Prostate gland (tissue), 2 donors: Measurements from ENCODE around the gene SUFU. TPM values are rescaled to one million over a fixed set of nuclear protein-coding genes. Genes with fewer than 3 reads are reported as not detected.

ENCODE experiments used
- DNase-seq: peaks from one replicate; pipeline ENCODE4 v3.0.0-alpha.2; 2019; ENCODE audit warnings: low spot score
- H3K27ac ChIP-seq, 2 donors: fragments of 200-600 bp; sonication (generic); 2 replicates each; pipeline ENCODE4 v1.5.1; 2017 to 2019
- H3K27me3 ChIP-seq: fragments of 200-600 bp; sonication (generic); replicated peaks from 2 replicates; pipeline ENCODE4 v1.5.1; 2019; ENCODE audit not compliant: insufficient read depth
- H3K36me3 ChIP-seq, 2 donors: fragments of 200-600 bp; sonication (generic); 1 replicate in 1 of 2; 2 replicates in 1 of 2; pipeline versions ENCODE4 v1.5.1 to v1.8.1; 2017 to 2019
- H3K4me1 ChIP-seq: fragments of 200-600 bp; sonication (generic); replicated peaks from 2 replicates; pipeline ENCODE4 v1.5.1; 2019
- H3K4me3 ChIP-seq, 2 donors: fragments of 200-600 bp; sonication (generic); 2 replicates each; pipeline ENCODE4 v1.5.1; 2017 to 2019
- H3K9me3 ChIP-seq: fragments of 200-600 bp; sonication (generic); 2 replicates; pipeline ENCODE4 v1.5.1; 2017
- CTCF ChIP-seq, 4 experiments: fragments of 200-600 bp in 2 of 4; fragments of 450-650 bp in 2 of 4; sonication (generic) in 2 of 4; IDR thresholded peaks; 1 replicate in 3 of 4; 2 replicates in 1 of 4; pipeline ENCODE4 v1.5.1; 2016 to 2019; ENCODE audit warnings: antibody characterized with exemption in 4 of 4, mild to moderate bottlenecking in 2 of 4, moderate library complexity in 2 of 4
- POLR2A ChIP-seq: fragments of 450-650 bp; IDR thresholded peaks from one replicate; pipeline ENCODE4 v1.6.1; 2016; ENCODE audit warnings: antibody characterized with exemption, mild to moderate bottlenecking
- POLR2AphosphoS5 ChIP-seq: sonication (generic); formaldehyde crosslinking; IDR thresholded peaks from one replicate; pipeline ENCODE4 v1.6.1; 2017; ENCODE audit warnings: antibody characterized with exemption
- WGBS: methylation state at CpG from one replicate; pipeline ENCODE4 v1.1.5; 2018; 5-methylcytosine and 5-hydroxymethylcytosine counted together
- intact Hi-C: fragments of 100-400 bp; cut with DNase I; formaldehyde crosslinking; loops from one replicate; pipeline ENCODE4 v1.14.2; 2022
- total RNA-seq, 2 donors: library from RNA; depleted of rRNA; stranded (reverse); fragments of >200 nt; gene quantifications; one replicate each; pipeline ENCODE4 v1.1.0, GENCODE V29; 2016

The SUFU gene
- total RNA-seq, 2 donors from 2014 or later = 17.4 to 20.4 TPM

DNA sequence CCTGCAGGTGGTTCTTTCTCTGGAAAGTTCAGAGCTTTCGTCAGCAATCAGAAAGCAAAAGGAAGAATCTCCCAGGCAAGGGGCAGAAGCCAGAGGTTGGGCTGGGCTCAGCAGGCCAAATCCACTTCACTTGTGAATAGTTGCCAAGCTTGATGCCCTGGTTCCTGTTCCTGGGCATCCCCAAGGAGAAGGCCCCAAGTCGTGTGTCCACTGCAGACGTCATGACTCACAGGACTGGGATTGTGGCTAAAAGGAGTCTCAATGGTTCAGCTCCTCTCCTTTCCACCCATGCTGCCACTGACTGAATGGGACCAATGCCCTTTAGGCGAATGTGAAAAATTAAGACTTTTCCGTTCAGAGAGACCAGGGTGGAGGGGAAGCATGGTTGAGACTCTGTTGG, 101.9 kb downstream of the SUFU start:
- TF ChIP-seq POLR2A (no peak), POLR2AphosphoS5 (no peak), CTCF (IDR thresholded peaks at IDR 0.05) (no peak)
- Histone ChIP-seq H3K4me3 (no peak overlapping the region), H3K27me3 (no peaks in the 10 kb centered on the region), H3K4me1 (no peaks in the 10 kb centered on the region), H3K36me3 (no peaks in the 10 kb centered on the region), H3K9me3 (no peaks in the 10 kb centered on the region), H3K27ac (no peak overlapping the region)
- no peak for DNase-seq
- WGBS = 87% methylated on average over 5 of the region's 5 CpGs
- intact Hi-C loops = no loop called here

DNA sequence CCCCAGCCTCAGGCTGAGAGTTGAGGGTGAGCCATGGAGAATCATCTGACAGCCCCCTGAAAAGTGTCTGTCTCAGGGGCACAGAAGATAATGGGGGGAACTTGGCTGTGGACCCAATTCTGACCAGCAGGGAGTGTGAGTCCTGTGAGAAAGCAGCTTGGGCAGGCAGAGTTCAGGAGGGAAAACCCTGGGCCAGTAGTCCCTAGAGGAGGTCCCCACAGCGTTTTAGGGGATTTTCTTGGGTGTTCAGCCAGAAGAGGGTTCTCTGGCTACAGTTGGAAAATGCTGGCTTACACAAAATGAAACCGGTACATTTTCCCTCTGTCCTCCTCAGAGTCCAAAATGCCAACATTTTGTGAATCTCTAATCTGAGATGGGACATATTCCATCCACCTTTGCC, 104.7 kb downstream of the SUFU start:
- Histone ChIP-seq H3K4me1 (no peaks in the 10 kb centered on the region), H3K4me3 (no peak overlapping the region), H3K27ac (no peak overlapping the region), H3K27me3 (no peaks in the 10 kb centered on the region), H3K9me3 (no peaks in the 10 kb centered on the region), H3K36me3 (no peaks in the 10 kb centered on the region)
- intact Hi-C loops = no loop called here
- TF ChIP-seq CTCF (IDR thresholded peaks at IDR 0.05) = no peak
- no peak for DNase-seq
- 46% methylated on average over 2 of the region's 2 CpGs for WGBS

DNA sequence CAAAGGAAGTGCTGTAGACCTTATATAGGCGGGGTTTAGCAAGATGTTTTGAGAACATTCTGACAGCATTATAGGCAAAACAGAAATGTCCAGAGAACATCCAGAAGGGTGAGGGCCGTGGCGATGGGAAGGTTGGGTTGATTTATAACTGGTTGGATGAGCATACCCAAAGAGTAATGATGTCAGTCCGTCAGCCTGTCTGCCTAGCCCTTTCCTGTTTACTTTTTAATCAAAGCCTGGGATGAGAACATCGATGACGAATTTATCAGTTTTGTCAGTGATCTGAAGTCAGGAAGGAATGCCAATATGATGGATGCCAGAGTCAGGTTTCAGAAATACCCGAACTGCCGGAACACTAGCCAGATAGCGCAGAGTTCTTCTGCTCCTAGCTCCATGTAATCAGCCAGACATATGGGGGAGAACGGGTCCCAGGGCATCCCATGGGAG, 106.7 kb downstream of the SUFU start:
- Histone ChIP-seq H3K27ac (no peak overlapping the region), H3K4me3 (no peak overlapping the region), H3K36me3 (no peaks in the 10 kb centered on the region), H3K27me3 (no peaks in the 10 kb centered on the region), H3K4me1 (no peaks in the 10 kb centered on the region), H3K9me3 (no peaks in the 10 kb centered on the region)
- TF ChIP-seq CTCF (IDR thresholded peaks at IDR 0.05) = no peak
- no peak for TF ChIP-seq POLR2AphosphoS5
- TF ChIP-seq POLR2A = no peak
- intact Hi-C loops = no loop called here
- no peak for DNase-seq
- 72% methylated on average over 10 of the region's 10 CpGs for WGBS

DNA sequence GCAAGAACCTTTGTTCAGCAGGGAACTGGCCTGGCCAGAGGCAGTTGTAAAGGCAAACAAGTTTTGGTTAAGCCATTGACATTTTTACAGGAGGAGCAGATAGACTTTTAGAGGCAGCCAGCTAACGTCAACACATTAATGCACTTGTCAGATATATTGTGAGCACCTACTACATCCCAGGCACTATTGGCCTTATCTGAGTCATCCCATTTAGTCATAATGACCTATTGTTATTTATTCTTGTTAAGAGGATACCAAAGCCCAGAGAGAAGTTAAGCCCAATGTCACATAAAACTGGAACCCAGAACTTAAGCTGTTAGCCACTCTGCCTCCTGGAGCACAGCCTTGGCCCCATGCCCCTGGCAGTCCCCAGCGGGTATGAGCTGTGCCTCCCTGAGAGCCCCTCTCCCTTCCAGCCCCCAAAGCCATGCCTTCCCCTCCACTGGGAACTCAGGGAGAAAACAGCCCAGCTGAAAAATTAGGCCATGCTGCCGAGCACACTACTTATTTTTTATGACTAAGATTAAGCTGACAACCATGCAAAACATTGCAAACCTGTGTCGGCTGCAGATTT, 107.8 kb downstream of the SUFU start:
- Histone ChIP-seq H3K27me3 (no peaks in the 10 kb centered on the region), H3K9me3 (no peaks in the 10 kb centered on the region), H3K4me1 (no peaks in the 10 kb centered on the region), H3K27ac (no peak overlapping the region), H3K36me3 (no peaks in the 10 kb centered on the region), H3K4me3 (no peak overlapping the region)
- TF ChIP-seq POLR2AphosphoS5 (no peak), POLR2A (no peak), CTCF (IDR thresholded peaks at IDR 0.05) (no peak)
- DNase-seq = no peak
- WGBS = 20% methylated on average over 4 of the region's 4 CpGs
- intact Hi-C loops = no loop called here

DNA sequence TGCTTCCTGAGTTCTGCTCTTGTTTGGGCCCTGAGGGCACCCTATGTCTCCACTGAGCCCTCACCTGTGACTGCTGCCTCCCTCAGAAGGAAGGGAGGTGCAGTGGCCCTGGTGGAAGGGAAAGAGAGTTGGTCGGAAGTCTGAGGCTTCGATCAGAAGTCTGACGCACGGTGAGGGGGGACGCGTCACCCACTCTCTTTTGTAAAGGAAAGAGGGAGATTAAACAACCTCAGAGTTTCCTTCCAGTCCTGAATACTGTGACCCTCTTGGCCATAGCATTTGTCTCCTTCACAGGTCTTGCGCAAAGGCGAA, 109.1 kb downstream of the SUFU start:
- Histone ChIP-seq H3K9me3 (no peaks in the 10 kb centered on the region), H3K27ac (no peak overlapping the region), H3K36me3 (no peaks in the 10 kb centered on the region), H3K27me3 (no peaks in the 10 kb centered on the region), H3K4me3 (no peak overlapping the region), H3K4me1 (no peaks in the 10 kb centered on the region)
- WGBS = 90% methylated on average over 8 of the region's 8 CpGs
- TF ChIP-seq CTCF (IDR thresholded peaks at IDR 0.05) = no peak
- TF ChIP-seq POLR2AphosphoS5 = no peak
- TF ChIP-seq POLR2A = no peak
- no peak for DNase-seq
- intact Hi-C loops = no loop called here
